Heart left ventricle (tissue), 13 donors: ENCODE data around the gene RNLS.

Experiments
- POLR2A ChIP-seq, 2 donors: fragments of 450-650 bp; IDR thresholded peaks; one replicate each; pipeline ENCODE4 v1.6.1; 2017; ENCODE audit warnings: antibody characterized with exemption in 2 of 2, mild to moderate bottlenecking in 2 of 2, moderate library complexity in 2 of 2
- TF ChIP-seq, protein P1 (sequence below), 12 donors: fragments of 200-600 bp; sonication (generic) in 4 of 12; IDR thresholded peaks; one replicate each; pipeline versions ENCODE4 v1.5.0 to v1.8.0; 2018 to 2022; ENCODE audit warnings: antibody characterized with exemption in 12 of 12, mild to moderate bottlenecking in 5 of 12
- donor health status: ischemic (EF 13 %, LVEDD 7.1; RV severe dilation, severe dysfunction).
- donor health status: DM: no; HTN: yes; CAD: no.
- donor health status: DM: no; HTN: no; CAD: no.
- donor health status: ischemic (EF 25% LVEDD 6.9; RV normal size, moderate dysfunction).
- donor health status: ischemic (EF 25% LVEDD 5.7; RV mildly dilated, moderate dysfunction).
- donor health status: ischemic (EF 35%, LVEDD 5.7; RV mildly dilated, moderate dysfunction).
- donor health status: nonischemic (EF 11% LVEDD 7.7; RV severe dilation, severe dysfunction).
- donor health status: DM: yes; HTN: yes; CAD: no.
- donor health status: PGD.
- donor health status: ischemic (EF 29% LVEDD 5.4; RV normal size, mild dysfunction).
- donor health status: nonischemic (EF 23%, LVEDD 6.1; RV moderate dilation, normal function).

DNA sequence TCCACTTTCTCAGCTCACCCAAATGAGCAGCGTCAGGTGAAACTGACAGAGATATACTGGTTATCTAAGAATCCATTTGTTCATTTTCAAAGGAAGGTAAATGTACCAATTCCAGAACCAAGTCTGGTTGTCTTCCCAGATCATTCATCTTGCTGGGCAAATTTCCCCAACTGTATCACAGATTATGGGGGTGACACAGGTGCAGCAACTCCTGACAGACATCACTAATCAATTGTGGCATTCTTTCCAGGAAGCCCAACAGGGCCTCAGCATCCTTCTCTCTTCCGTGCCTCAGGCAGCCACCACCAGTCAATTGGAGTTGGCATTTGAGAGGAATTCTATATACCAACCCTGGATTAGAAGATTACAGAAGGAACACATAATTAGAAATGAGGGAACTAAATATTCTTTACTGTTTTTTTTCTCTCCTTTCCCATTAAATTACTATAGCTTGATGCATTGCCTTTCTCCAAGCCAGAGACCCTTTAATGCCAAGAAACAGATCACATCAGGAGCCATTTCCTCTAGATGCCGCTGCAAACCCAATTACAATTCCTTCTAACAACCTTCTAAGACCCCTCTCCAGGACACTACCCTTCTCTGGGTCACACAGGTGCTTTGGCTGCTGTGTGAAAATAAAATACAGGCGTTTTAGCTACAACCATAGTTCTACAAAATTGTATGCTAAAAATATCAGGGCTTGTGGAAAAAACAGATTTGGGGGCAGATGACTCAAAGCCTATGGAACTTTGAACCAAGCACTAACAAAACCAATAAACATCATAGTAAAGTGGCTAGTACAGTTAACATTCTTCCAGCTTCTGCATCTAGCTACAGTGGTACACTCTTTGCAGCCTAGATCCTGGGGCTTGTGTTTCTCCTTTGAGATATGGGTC lies 291.6 kb downstream of the RNLS start:
- TF ChIP-seq, protein P1, sequence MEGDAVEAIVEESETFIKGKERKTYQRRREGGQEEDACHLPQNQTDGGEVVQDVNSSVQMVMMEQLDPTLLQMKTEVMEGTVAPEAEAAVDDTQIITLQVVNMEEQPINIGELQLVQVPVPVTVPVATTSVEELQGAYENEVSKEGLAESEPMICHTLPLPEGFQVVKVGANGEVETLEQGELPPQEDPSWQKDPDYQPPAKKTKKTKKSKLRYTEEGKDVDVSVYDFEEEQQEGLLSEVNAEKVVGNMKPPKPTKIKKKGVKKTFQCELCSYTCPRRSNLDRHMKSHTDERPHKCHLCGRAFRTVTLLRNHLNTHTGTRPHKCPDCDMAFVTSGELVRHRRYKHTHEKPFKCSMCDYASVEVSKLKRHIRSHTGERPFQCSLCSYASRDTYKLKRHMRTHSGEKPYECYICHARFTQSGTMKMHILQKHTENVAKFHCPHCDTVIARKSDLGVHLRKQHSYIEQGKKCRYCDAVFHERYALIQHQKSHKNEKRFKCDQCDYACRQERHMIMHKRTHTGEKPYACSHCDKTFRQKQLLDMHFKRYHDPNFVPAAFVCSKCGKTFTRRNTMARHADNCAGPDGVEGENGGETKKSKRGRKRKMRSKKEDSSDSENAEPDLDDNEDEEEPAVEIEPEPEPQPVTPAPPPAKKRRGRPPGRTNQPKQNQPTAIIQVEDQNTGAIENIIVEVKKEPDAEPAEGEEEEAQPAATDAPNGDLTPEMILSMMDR (IDR thresholded peaks at IDR 0.05): no peak
- no peak for TF ChIP-seq POLR2A (IDR thresholded peaks at IDR 0.05)
